Left lobe of liver (tissue), 2 donors: Measurements from ENCODE around the gene TMC1. TPM values are rescaled to one million over a fixed set of nuclear protein-coding genes. Genes with fewer than 3 reads are reported as not detected.

Source experiments
- ATAC-seq: fragments of 200-7000 bp; cut with Tn5 transposase; one replicate; pipeline ENCODE4 v1.9.1; 2020; ENCODE audit warnings: mild to moderate bottlenecking, moderate library complexity
- DNase-seq: peaks from one replicate; pipeline ENCODE4 v3.0.0-alpha.2; 2020; ENCODE audit warnings: low spot score
- total RNA-seq: library from RNA; stranded (reverse); gene quantifications from one replicate; pipeline ENCODE4 v1.2.1, GENCODE V29; 2021
- donor health status: DM: no; HTN: no; CAD: no; lungs with moderate emphysema.
- donor health status: DM: no; HTN: yes; CAD: no.

TMC1 gene
- total RNA-seq, 1 donor from 2014 or later, result 0.18 TPM

DNA sequence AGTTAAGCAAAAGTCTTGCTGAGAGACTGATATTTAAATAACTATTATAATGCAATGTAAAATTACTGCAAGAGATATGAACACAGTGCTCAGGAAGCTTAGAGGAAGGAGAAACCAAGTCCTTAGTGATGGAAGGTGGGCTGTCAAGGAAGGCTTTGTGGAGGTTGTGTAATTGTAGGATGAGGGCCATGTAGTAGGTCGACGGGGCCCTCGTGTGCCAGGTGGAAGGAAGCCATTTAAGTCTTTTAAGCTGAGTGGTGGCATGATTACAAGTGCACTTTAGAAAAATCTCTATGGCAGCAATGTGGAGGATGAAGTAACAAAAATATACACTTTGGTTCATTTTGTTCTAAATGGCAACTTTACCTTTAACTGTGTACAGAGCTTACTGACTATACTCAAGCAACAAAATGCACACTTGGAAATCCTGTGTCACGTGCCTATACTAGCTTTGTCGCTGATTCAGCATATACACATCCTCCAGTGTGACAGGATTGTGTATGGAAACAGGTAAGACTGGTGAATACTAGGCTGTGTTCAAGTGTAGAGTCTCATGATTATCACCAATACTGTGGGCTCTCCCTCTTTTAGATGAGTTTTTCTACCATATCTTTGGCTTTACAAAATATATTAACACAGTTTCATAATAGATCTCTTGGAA, 78.6 kb downstream of the TMC1 start:
- no peak for ATAC-seq
- no peak for DNase-seq

DNA sequence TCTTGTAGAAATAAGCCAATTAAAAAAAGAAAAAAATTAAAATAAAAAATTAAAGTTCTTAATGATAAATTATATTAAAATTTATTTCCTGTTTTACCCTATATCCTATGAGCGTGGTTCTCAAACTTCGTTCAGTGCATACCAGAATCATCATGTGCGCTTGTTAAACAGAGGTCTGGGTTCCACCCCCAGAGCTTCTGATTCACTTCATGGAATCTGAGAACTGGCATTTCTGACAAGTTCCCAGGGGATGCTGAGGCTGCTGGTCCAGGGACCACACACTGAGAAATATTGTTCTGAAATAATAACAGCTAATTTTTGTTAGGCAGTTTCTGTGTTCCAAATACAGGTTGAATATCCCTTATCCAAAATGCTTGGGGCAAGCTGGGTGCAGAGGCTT, 79.3 kb downstream of the TMC1 start:
- ATAC-seq, result no peak

DNA sequence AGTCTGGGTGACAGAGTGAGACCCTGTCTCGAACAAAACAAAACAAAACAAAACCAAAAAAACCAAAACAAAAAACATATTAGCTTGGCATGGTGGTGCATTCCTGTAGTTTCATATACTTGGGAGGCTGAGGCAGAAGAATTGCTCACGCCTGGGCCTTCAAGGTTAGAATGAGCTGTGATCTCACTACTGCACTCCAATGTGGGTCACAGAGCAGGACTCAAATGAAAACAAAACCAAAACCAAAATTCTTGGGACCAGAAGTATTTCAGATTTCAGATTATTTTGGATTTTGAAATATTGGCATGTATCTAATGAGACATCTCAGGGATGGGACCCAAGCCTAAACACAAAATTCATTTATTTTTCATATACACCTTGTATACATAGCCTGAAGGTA, 80.2 kb downstream of the TMC1 start:
- no peak for ATAC-seq
- DNase-seq, result no peak

More for the DNA sequence above, 79.3 kb downstream of the TMC1 start:
- no peak for DNase-seq

DNA sequence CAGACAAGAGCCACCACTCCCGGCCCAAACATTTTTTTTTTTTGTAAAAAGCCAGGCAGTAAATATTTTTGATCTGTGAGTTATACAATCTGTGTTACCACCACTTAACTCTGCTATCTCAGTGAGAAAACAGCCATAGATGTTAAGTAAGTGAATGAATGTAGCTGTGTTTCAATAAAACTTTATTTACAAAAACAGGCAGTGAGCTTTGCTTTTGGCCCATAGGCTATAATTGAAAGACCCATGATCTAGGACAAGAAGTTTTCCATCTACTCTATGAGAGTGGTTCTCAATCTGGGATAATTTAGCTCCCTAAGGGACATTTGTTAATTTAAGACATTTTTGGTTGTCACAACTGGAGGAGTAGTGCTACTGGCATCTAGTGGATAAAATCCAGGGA, 91.0 kb downstream of the TMC1 start:
- ATAC-seq, result no peak
- no peak for DNase-seq

DNA sequence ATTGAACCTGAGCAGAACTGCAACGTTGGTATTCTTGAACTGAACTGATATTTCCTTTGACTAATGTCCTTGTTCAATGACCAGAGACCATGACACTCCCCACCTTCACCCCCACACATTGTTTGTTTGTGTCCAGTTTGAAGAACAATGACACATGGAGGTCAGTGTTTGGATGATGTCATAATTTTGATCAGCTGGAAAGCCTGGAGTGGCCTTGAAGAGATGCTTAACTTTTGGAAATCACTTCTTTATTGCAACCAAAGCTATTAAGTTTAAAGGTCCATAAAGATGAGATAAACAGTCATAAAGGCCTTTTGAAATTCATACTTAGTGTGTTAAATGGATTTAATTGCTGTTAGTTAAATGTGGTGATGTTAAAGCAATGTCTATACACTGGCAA, 92.7 kb downstream of the TMC1 start:
- DNase-seq (no peak), ATAC-seq (no peak)

DNA sequence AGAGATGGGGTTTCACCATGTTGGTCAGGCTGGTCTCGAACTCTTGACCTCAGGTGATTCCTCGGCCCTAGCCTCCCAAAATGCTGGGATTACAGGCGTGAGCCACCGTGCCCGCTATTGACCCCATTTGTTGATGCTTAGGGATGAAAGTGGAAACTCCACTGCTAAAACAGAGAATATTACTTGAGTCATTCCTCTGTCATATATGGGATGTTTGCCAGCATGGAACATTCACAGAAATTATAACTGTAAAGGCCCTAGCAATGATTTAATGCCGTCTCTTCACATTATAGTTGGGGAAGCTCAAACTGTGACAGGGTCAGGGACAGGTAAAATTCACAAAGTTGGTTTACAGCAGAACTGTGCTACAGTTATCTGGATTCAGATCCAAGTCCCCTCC, 94.5 kb downstream of the TMC1 start:
- DNase-seq (no peak), ATAC-seq (no peak)

DNA sequence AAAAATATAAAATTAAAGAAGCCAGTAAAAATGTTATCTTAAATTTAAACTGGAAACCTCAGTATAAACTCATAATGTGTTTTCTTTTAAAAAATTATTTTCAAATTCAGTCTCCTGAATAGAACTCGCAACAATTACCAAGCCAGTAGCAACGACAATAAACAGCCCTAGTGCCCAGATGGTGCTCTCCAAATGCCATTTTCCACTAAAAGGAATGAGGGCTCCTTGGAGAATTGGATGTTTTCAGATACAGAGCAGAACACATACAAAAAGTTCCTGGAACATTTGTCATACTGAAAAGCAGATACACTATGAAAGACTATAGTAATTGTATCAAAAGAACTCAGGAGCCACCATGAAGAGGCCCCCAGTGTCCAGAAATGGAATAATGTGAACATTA, 97.4 kb downstream of the TMC1 start:
- ATAC-seq (no peak), DNase-seq (no peak)

DNA sequence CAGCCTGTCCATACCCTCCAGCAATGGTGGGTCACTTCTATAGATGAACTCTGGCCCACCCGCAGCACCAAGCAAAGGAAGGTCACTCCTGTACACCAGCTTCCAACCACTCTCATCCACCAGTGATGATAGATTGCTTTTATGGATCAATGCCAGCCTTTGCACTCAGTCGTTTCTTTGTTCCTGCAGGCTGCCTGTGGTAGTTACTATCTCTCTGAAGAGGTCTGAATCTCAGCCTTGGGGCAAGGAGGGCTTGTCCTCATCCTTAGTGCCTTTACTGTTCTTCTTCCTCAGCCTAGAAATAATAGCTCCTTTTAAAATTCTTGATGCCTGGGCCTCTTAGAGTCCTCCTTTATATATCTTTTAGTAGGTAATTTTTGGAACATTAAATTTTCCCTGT, 100.8 kb downstream of the TMC1 start:
- DNase-seq, result no peak

DNA sequence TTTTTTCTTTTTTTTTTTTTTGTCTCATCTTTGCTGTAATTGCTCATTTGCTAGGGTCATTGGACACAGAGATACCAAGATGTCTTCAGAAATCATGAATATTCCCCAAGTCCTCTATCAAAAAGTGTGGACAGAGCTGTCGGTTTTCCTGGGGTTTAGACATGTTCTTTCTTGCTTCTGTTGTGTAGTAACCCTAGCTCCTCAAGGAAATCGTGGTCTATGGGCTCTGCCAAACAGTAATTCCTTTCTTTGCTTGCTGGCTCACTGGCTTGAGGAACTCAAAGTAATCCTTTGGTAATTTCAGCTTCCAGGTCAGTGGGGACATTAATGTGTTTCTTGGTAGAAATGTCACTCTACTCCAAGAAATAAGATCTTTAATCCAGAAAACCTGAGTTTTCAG, 101.7 kb downstream of the TMC1 start:
- no peak for ATAC-seq
- no peak for DNase-seq

More for the DNA sequence above, 100.8 kb downstream of the TMC1 start:
- ATAC-seq, result no peak

DNA sequence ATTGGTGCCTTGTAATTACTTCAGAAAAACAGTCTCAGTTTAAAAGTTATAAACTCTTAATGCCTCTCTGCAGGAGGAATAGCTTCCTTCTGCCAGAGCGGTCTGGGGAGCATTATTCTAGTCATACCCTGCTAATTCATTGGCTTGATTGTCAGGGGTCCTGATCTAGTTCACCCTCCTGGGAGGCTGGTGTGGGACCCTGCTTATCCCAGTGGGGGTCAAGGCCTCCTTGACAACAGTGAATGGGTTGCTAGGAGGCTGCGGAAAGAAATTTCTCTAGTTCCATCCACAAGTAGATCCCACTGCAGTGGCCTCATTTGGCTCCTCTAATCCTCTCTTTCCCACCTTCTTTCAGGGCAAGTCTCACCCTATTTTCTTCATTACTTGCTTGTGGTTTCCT, 105.7 kb downstream of the TMC1 start:
- no peak for ATAC-seq

DNA sequence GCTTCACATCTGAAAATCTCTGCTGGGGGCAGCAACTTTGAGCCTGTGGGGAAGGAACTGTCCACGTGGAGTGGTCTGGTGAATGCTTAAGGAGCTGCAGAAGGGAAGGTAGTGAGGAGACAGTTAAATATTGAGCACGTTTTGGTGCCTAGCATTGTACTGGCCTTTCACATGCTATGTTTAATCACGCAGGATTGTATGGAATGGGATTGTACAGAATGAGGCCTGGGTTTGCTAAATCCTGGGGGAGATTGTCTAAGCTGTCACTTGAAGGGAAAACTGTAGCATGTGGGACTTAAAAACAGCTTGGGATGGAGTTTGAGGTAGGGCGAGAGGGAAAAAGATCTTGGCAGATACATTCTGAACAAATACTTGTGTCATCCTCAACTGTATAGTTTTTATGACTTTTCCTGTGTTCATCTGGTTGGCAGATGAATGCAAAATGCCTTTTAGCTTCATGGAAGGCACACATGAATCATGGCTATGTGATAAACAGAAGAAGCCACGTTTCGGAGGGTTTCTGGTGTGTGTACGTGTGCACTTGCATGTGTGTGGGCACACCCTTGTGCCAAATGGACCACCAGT, 106.6 kb downstream of the TMC1 start:
- ATAC-seq (no peak), DNase-seq (no peak)

More for the DNA sequence above, 105.7 kb downstream of the TMC1 start:
- no peak for DNase-seq

DNA sequence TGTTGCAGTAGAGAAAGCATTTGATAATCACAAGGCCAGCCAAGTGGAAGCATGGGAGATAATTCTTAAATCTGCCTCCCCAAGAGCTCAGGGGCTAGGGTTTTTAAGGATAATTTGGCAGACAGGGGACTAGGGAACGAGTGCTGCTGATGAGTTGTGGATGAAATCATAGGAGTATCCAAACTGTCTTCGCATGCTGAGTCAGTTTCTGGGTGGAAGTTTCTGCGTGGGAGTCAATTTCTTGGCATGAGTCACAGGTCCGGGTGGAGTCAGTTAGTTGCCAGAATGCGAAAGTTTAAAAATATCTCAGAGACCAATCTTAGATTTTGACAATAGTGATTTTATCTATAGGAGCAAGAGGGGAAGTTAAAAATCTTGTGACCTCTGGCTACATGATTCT, 112.6 kb downstream of the TMC1 start:
- DNase-seq, result no peak
- no peak for ATAC-seq

DNA sequence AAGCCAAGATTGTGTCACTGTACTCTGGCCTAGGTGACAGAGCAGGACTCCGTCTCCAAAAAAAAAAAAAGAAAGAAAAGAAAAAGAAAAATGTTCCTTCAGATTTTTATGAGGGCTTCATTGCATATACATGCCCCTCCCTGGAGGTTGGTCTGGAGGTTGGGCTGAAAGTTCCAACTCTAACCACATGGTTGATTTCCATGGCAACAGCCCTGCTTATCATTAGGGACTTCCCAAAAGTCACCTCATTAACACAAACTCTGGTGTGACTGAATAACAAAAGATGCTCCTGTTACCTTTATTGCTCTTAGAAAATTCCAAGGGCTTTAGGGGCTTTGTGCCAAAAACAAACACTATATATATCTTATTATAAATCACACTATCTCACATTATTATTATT, 113.8 kb downstream of the TMC1 start:
- DNase-seq (no peak), ATAC-seq (no peak)

DNA sequence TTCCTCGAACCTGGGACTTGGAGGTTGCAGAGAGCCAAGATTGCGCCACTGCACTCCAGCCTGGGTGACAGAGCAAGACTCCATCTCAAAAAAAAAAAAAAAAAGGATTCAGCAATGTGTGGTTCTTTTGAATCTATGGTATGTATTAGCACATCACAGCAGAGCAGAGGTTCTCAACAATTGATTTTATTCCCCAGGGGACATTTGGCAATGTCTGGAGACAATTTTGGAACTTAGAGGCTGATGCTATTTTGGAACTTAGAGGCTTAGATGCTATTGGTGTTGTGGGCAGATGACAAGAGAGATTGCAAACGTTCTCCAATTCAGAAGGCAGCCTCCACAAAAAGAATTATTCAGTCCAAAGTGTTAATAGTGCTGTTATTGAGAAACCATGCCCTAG, 115.2 kb downstream of the TMC1 start:
- no peak for DNase-seq
- no peak for ATAC-seq

DNA sequence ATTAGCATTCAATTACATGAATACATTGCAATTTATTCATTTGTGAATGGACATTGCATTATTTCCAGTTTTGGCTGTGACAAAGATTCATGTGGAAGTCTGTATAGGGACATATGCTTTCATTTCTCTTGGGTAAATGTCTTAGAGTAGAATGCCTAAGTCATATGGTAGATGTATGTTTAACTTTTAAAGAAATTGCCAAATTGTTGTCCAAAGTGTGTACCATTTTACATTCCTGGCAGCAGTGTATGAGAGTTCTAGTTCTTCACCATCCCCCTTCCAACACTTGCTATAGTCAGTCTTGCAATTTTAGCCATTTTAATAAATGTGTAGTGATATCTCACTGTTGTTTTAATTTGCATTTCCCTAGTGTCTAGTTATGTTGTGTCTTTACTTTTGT, 122.2 kb downstream of the TMC1 start:
- DNase-seq (no peak), ATAC-seq (no peak)

DNA sequence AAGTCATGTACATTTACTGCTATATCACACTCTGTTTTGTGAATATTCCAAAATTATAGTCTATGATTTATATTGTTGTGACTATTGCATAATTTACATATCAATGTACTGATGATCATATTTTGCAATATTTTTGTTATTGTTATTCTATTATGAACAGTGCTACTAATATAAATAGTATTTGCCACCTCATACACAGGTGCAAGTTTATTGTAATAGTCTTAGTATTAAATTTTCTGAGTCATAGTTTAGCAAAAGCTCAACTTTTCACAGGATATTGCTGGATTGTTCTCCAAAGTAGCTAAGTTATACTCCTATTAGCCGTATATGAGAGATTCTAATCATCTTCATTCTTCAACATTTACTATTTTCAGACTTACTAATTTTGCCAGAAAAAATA, 124.7 kb downstream of the TMC1 start:
- no peak for ATAC-seq
- no peak for DNase-seq

DNA sequence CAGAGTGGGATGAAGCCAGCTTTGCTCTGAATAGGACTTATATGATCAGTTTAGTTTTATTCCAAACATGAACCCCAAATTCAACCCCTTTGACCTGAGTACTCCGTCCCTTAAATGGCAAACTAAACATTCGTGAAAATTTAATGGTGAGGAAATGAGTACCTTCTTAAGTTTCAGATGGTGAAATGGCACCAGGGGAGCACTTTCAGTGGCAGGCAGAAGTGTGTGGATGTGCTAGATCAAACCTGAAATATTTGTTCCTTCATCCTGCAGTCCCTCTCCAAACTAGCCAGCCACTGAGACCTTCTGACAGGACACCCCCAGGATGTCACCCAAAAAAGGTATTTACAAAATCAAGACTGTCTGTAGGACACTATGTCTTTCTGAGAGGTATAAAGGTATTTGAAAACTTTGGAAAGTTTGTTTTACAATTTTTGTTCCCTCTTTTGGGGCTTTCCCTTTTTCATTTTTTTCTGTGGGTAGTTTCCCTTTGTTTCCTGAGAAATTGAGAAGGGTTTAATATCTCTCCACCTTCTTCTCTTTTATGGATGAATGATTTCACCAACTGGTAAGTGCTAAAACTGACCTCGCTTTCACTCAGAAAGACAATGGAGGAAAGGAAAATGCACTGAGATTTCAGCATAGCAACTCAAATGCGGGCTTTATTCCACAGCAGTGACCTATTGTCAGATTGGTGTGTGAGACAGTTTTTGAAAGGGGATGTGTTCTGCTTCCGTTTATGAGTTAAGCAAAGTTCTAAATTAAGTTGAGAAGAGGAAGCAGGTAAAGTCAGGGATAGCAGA, 127.1 kb downstream of the TMC1 start:
- DNase-seq (no peak), ATAC-seq (no peak)

DNA sequence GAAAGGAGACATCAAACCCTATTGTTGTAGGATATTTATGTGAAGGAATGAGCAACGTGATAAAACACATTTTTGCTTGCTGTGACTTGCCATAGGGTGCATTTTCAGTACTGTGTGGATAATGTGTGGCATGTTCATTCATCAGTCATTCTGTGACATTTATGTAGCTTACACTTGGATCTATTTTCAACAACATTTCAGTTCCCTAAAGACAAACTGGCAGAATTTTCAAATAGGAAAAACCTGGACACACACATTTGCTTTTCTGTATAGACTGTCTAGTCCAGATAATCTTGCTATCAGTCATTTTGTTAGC, 127.7 kb downstream of the TMC1 start:
- ATAC-seq (no peak), DNase-seq (no peak)

DNA sequence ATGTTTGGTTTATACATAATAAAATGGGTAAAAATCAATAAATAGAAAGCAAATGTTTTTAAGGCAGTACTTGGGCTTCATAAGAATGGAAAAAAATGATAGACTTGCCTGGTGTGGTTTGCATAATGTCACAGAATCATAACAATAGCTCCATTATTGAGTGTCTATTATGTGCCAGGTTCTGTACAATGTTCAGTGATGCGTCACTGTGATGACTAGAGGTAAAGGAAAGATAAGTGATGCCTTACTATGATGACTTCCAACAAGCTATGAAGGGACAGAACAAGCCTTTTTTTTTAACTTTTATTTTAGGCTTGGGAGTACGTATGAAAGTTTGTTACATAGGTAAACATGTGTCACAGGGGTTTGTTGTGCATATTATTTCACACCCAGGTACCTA, 128.8 kb downstream of the TMC1 start:
- ATAC-seq, result no peak
- no peak for DNase-seq

DNA sequence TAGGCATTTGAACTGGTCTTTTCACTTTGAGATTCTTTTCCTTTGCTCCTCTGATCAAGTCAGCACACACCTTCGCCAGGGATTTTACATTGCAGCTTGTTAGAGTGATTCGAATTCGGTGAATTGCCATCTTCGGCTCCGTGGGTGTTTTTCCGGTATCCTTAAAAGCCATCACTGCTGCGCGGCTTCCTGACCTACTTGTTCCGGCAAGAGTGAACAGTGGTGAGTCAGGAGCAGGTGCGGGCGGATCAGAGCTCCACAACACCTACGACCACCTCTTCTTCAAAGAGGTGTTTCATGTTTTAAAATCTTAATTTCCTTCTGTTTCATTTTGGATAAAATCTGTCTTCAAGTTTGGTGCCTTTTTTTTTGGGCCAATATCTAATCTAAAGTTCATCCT, 134.6 kb downstream of the TMC1 start:
- ATAC-seq (no peak), DNase-seq (no peak)

DNA sequence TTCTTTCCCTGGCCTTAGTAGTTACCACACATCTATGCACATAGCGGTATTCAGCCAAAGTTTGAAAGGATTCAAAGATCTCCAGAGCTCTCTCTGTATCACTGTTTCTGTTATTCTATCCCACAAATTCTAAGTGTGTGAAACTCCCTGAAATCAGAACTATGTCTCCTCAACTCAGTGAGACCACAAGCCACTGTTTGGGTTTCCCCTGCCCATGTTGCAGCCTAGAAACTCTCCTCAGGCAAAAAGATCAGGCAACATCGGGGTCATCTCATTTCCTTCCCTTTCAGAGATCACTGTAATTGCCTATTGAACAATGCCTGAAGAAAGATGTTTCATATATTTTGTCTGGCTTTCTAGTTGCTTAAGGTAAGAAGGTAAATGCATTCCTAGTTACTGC, 135.6 kb downstream of the TMC1 start:
- ATAC-seq, result no peak
- no peak for DNase-seq

DNA sequence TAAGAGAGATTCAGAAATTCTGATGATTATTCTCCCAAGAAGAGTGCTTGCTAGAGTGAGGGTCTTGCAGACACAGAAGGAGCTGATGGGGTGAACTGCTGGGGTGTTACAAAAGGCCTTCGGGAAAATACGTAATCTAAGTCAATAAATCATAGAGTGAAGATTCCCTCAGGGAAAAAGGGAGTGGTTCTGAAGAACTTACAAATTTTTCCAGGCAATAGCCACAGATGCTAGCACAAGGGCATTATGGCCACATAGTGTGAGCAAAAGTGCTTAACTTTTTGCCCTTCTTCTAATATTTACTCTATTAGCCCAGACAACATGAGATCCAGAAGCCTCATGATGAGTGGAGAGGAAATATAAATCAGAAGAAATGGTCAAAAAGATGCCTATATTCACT, 137.3 kb downstream of the TMC1 start:
- no peak for ATAC-seq

More for the DNA sequence above, 137.3 kb downstream of the TMC1 start:
- no peak for DNase-seq
